WTC11 (cell line): Measurements from ENCODE around the gene COL26A1. TPM values are rescaled to one million over a fixed set of nuclear protein-coding genes. Genes with fewer than 3 reads are reported as not detected.
A peak's percentile ranks its signal among the peaks of the same experiment; 100 is the strongest.

Source experiments
- ATAC-seq: fragments of 200-7000 bp; cut with Tn5 transposase; 2 replicates; pipeline ENCODE4 v1.10.0; 2021; ENCODE audit warnings: mild to moderate bottlenecking, moderate library complexity
- CTCF ChIA-PET: fragments of 300-600 bp; sonication (Branson Sonifier 250); formaldehyde crosslinking; loops from one replicate; lab custom pipeline; 2021; ENCODE audit warnings: antibody characterized with exemption; lab: Charles Lee
- POLR2A ChIA-PET: fragments of 350-600 bp; sonication (Branson Sonifier 250); formaldehyde crosslinking; loops from one replicate; lab custom pipeline; 2021; ENCODE audit warnings: antibody characterized with exemption; lab: Charles Lee
- DNase-seq: peaks from one replicate; pipeline ENCODE4 v3.0.0; 2021; ENCODE audit warnings: low spot score
- H3K27ac Mint-ChIP-seq: 2 replicates; pipeline ENCODE4 v1.8.0; 2021; ENCODE audit warnings: mixed read lengths
- H3K27me3 Mint-ChIP-seq: 2 replicates; pipeline ENCODE4 v1.8.0; 2021; ENCODE audit warnings: low read depth, mild to moderate bottlenecking, moderate library complexity, mixed read lengths
- H3K36me3 Mint-ChIP-seq: 2 replicates; pipeline ENCODE4 v1.8.0; 2021; ENCODE audit warnings: mixed read lengths
- H3K4me1 Mint-ChIP-seq: 2 replicates; pipeline ENCODE4 v1.8.0; 2022; ENCODE audit warnings: mixed read lengths
- H3K4me3 Mint-ChIP-seq: 2 replicates; pipeline ENCODE4 v1.8.0; 2021; ENCODE audit warnings: mild to moderate bottlenecking, moderate library complexity, mixed read lengths
- H3K9me3 Mint-ChIP-seq: 2 replicates; pipeline ENCODE4 v1.8.0; 2021; ENCODE audit warnings: mixed read lengths
- AR ChIP-seq: fragments of 250-450 bp; sonication (Bioruptor Pico); IDR thresholded peaks from 2 replicates; pipeline ENCODE4 v1.9.0; 2021; ENCODE audit warnings: mild to moderate bottlenecking
- ATF3 ChIP-seq: sonication (generic); formaldehyde crosslinking; conservative IDR thresholded peaks from 2 replicates; pipeline ENCODE4 v1.8.1; 2022; ENCODE audit warnings: mild to moderate bottlenecking, missing genetic modification reagents
- CBFB ChIP-seq: sonication (generic); formaldehyde crosslinking; IDR thresholded peaks from 2 replicates; pipeline ENCODE4 v1.8.1; 2022; ENCODE audit warnings: mild to moderate bottlenecking, low read depth, missing genetic modification reagents
- GTF2I ChIP-seq: fragments of 250-450 bp; sonication (Bioruptor Pico); conservative IDR thresholded peaks from 2 replicates; pipeline ENCODE4 v1.4.0; 2021; ENCODE audit warnings: mild to moderate bottlenecking
- NR1H2 ChIP-seq: sonication (generic); formaldehyde crosslinking; IDR thresholded peaks from 2 replicates; pipeline ENCODE4 v1.9.0; 2021; ENCODE audit warnings: mild to moderate bottlenecking, moderate library complexity, missing genetic modification reagents
- TCF7 ChIP-seq: sonication (generic); formaldehyde crosslinking; IDR thresholded peaks from 2 replicates; pipeline ENCODE4 v1.8.0; 2022; ENCODE audit warnings: mild to moderate bottlenecking, low read depth, missing genetic modification reagents, moderate library complexity
- ZNF121 ChIP-seq: sonication (generic); formaldehyde crosslinking; IDR thresholded peaks from 2 replicates; pipeline ENCODE4 v1.8.0; 2023; ENCODE audit warnings: missing genetic modification reagents
- ZNF263 ChIP-seq: sonication (generic); formaldehyde crosslinking; IDR thresholded peaks from 2 replicates; pipeline ENCODE4 v1.8.1; 2022; ENCODE audit warnings: low read depth, mild to moderate bottlenecking, moderate library complexity, missing genetic modification reagents
- ZNF281 ChIP-seq: sonication (generic); formaldehyde crosslinking; IDR thresholded peaks from 2 replicates; pipeline ENCODE4 v1.8.0; 2023; ENCODE audit warnings: mild to moderate bottlenecking, missing genetic modification reagents
- ZNF425 ChIP-seq: fragments of 250-450 bp; sonication (Bioruptor Pico); conservative IDR thresholded peaks from 2 replicates; pipeline ENCODE4 v1.9.0; 2021; ENCODE audit warnings: mild to moderate bottlenecking
- total RNA-seq: library from RNA; stranded (reverse); gene quantifications from 3 replicates; pipeline ENCODE4 v1.2.3, GENCODE V29; 2021
- TF ChIP-seq, protein P1 (sequence below): sonication (generic); formaldehyde crosslinking; IDR thresholded peaks from 2 replicates; pipeline ENCODE4 v1.8.1; 2023; ENCODE audit warnings: mild to moderate bottlenecking, missing genetic modification reagents, moderate library complexity
- TF ChIP-seq, protein P2 (sequence below): sonication (generic); formaldehyde crosslinking; IDR thresholded peaks from 2 replicates; pipeline ENCODE4 v1.8.1; 2023; ENCODE audit warnings: mild to moderate bottlenecking, missing genetic modification reagents

The COL26A1 gene
- total RNA-seq, 1 experiment from 2014 or later: 64.4 TPM

DNA sequence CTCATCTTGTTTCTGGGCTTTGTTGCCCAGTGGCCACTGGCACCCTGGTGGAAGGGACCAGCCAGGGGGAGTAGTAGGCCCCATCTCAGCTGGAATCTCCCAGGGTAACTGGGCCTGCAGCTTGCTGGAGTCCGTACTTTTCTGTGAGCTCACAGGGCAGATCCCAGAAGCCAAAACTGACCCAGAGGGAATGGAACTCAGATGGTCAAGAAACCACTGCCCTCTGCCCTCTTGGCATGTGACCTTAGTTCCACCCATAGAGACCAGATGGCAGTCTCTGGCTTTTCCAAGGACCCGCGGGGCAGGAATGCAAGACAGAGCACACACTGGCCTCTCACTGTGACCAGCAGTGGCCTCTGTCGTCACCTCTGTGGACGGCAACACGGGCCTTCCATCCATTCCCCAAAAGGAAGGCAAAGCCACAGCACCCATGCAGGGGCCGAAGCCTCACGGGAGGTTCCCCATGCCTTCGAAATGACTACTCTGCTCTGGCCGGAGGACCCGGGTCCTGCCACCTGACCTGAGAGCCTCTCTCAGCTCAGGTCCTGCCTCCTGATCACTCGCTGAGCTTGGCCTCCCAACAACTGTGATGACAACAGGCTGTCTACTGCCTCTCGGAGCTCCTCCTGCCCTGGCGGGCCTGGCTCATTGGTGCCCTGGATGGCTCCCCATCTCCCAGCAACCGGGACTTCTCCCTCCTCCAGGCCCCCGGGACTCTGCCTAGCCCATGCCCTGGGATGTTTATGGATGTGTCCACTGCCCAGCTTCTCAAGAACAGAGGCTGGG lies 236.5 kb downstream of the COL26A1 start (continued):
- TF ChIP-seq ZNF425 (no peak), ATF3 (CRISPR knock-in tag) (no peak), TCF7 (CRISPR knock-in tag) (no peak), ZNF263 (CRISPR knock-in tag) (no peak), NR1H2 (CRISPR knock-in tag) (no peak)

- H3K27me3 Mint-ChIP-seq: peaks cover 2% of the 10 kb centered on the region; the same call in 1 of the 2 replicates
- no peak overlapping the region for H3K4me3 Mint-ChIP-seq
- H3K27ac Mint-ChIP-seq: no peak overlapping the region
- TF ChIP-seq AR (CRISPR knock-in tag): no peak
- TF ChIP-seq, protein P1, sequence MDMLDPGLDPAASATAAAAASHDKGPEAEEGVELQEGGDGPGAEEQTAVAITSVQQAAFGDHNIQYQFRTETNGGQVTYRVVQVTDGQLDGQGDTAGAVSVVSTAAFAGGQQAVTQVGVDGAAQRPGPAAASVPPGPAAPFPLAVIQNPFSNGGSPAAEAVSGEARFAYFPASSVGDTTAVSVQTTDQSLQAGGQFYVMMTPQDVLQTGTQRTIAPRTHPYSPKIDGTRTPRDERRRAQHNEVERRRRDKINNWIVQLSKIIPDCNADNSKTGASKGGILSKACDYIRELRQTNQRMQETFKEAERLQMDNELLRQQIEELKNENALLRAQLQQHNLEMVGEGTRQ (CRISPR knock-in tag): no peak
- TF ChIP-seq, protein P2, sequence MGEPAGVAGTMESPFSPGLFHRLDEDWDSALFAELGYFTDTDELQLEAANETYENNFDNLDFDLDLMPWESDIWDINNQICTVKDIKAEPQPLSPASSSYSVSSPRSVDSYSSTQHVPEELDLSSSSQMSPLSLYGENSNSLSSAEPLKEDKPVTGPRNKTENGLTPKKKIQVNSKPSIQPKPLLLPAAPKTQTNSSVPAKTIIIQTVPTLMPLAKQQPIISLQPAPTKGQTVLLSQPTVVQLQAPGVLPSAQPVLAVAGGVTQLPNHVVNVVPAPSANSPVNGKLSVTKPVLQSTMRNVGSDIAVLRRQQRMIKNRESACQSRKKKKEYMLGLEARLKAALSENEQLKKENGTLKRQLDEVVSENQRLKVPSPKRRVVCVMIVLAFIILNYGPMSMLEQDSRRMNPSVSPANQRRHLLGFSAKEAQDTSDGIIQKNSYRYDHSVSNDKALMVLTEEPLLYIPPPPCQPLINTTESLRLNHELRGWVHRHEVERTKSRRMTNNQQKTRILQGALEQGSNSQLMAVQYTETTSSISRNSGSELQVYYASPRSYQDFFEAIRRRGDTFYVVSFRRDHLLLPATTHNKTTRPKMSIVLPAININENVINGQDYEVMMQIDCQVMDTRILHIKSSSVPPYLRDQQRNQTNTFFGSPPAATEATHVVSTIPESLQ: no peak
- TF ChIP-seq ZNF121: no peak
- H3K36me3 Mint-ChIP-seq: no peaks in the 10 kb centered on the region
- no peaks in the 10 kb centered on the region for H3K9me3 Mint-ChIP-seq
- ATAC-seq: no peak
- H3K4me1 Mint-ChIP-seq: no peaks in the 10 kb centered on the region
- ChIA-PET CTCF (interaction anchor here (1.0 to 3.4 kb wide), 3 partner anchors 9 to 502 kb away, joined by 3 to 17 read pairs (median 4); no protein-coding TSS in a partner anchor), POLR2A (no interaction called here)
- DNase-seq: no peak
Observed at GRCh38 chr7:101599787-101600186, 237.1 kb downstream of the COL26A1 start.

DNA sequence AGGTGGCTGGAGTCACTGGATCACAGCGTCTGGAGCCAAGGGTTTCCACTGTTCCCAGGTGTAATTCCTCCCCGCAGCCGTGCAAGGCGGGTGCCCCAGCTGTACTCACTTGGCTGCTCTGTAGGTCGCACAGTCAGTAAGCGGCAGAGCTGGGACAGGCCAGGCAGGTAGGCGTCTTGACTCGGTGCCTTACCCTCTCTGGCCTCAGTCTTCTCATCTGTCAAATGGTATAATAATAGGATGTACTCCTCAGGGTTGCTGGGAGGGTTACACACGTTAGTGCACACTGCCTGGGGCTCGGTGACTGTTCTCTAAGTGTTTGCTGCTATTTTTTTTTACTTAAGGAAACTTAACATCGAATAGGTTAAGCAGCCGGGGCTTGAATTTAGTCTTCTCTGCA lies 239.4 kb downstream of the COL26A1 start:
- Mint-ChIP-seq H3K9me3 (peaks cover 3% of the 10 kb centered on the region; the same call in 1 of the 2 replicates), H3K4me3 (no peak overlapping the region), H3K36me3 (no peaks in the 10 kb centered on the region), H3K27ac (0 out of 2 replicates have a peak overlapping the region, but pooled peaks have one; percentile 41), H3K27me3 (peaks cover 2% of the 10 kb centered on the region; the same call in 1 of the 2 replicates), H3K4me1 (no peaks in the 10 kb centered on the region)
- no peak for ATAC-seq
- no peak for DNase-seq
- POLR2A ChIA-PET: no interaction called here
- TF ChIP-seq ZNF281 (CRISPR knock-in tag): no peak
- 0 out of 2 replicates have a peak, but pooled peaks have one; percentile 52 for TF ChIP-seq CBFB (CRISPR knock-in tag)
- TF ChIP-seq GTF2I (CRISPR knock-in tag): peak; percentile 77
- CTCF ChIA-PET: interaction anchor here (0.5 to 2.9 kb wide), 24 partner anchors 11 to 339 kb away, joined by 3 to 19 read pairs (median 4); no protein-coding TSS in a partner anchor
